ENCODE measurements around the gene RREB1. TPM values are rescaled to one million over a fixed set of nuclear protein-coding genes. Genes with fewer than 3 reads are reported as not detected.

Gene RREB1
- total and polyA plus RNA-seq, 2 experiments from 2014 or later = 8.5 to 25.5 TPM

- H3K4me3 Mint-ChIP-seq = no peak overlapping the region
- DNase-seq (ENCODE audit: low spot score) (no peak), ATAC-seq (no peak)
- TF ChIP-seq STAT1 (IDR thresholded peaks at IDR 0.05; ENCODE audit: unreplicated experiment) (no peak), EZH2 (IDR thresholded peaks at IDR 0.05; ENCODE audit: low read depth, unreplicated experiment) (no peak), CTCF (conservative IDR thresholded peaks at IDR 0.05; ENCODE audit: low read depth in 2 of 2) (no peak), ZNF114 (CRISPR knock-in tag; IDR thresholded peaks at IDR 0.05) (no peak), CREB1 (CRISPR knock-in tag; IDR thresholded peaks at IDR 0.05; ENCODE audit: low read depth) (no peak), JUNB (IDR thresholded peaks at IDR 0.05; ENCODE audit: unreplicated experiment) (no peak), POLR2AphosphoS5 (IDR thresholded peaks at IDR 0.05; ENCODE audit: low read depth) (no peak), ZNF331 (CRISPR knock-in tag; IDR thresholded peaks at IDR 0.05; ENCODE audit: low read depth) (no peak), EZH2phosphoT487 (IDR thresholded peaks at IDR 0.05; ENCODE audit: unreplicated experiment) (no peak), NANOG (IDR thresholded peaks at IDR 0.05; ENCODE audit: borderline replicate concordance) (no peak)
- H3K27ac Mint-ChIP-seq = no peak overlapping the region
- Histone ChIP-seq H3K36me3 (ENCODE audit: insufficient read depth) (no peaks in the 10 kb centered on the region), H3K27me3 (ENCODE audit: insufficient read depth) (no peaks in the 10 kb centered on the region), H2AFZ (no peak overlapping the region), H3K4me3 (no peak overlapping the region), H3K4me1 (ENCODE audit: insufficient read depth) (no peaks in the 10 kb centered on the region), H3K27ac (ENCODE audit: low read depth) (no peak overlapping the region), H3K79me2 (replicated peaks; ENCODE audit: insufficient read depth) (no peaks in the 10 kb centered on the region), H4K20me1 (replicated peaks; ENCODE audit: insufficient read depth) (no peaks in the 10 kb centered on the region), H3F3A (replicated peaks; ENCODE audit: low read depth) (no peaks in the 10 kb centered on the region), H3K4me2 (no peak overlapping the region), H3K9me2 (ENCODE audit: insufficient read depth) (no peaks in the 10 kb centered on the region)
- no peaks in the 10 kb centered on the region; the same call in 2 of the 3 replicates for H3K4me1 Mint-ChIP-seq
- H3K36me3 Mint-ChIP-seq (ENCODE audit: low read depth) = no peaks in the 10 kb centered on the region
- peaks cover 2% of the 10 kb centered on the region for H3K27me3 Mint-ChIP-seq (ENCODE audit: insufficient read depth, low read depth, poor library complexity)
- H3K9me3 Mint-ChIP-seq = no peaks in the 10 kb centered on the region
These were observed 33.8 kb upstream of the RREB1 start for GRCh38 chr6:7073821-7074525.

- DNase-seq (ENCODE audit: low spot score) (no peak), ATAC-seq (no peak)
- H3K27ac ChIP-seq (ENCODE audit: low read depth) = no peak overlapping the region
- Mint-ChIP-seq H3K4me3 (no peak overlapping the region), H3K36me3 (ENCODE audit: low read depth) (no peaks in the 10 kb centered on the region), H3K9me3 (no peaks in the 10 kb centered on the region), H3K27me3 (ENCODE audit: insufficient read depth, low read depth, poor library complexity) (no peaks in the 10 kb centered on the region), H3K27ac (no peak overlapping the region), H3K4me1 (no peaks in the 10 kb centered on the region; the same call in 2 of the 3 replicates)
- no peaks in the 10 kb centered on the region for H4K20me1 ChIP-seq (replicated peaks; ENCODE audit: insufficient read depth)
- H3K4me3 ChIP-seq = no peak overlapping the region
- no peaks in the 10 kb centered on the region for H3K9me2 ChIP-seq (ENCODE audit: insufficient read depth)
- no peak overlapping the region for H3K4me2 ChIP-seq
- H3K36me3 ChIP-seq (ENCODE audit: insufficient read depth) = no peaks in the 10 kb centered on the region
- no peaks in the 10 kb centered on the region for H3K4me1 ChIP-seq (ENCODE audit: insufficient read depth)
- no peaks in the 10 kb centered on the region for H3F3A ChIP-seq (replicated peaks; ENCODE audit: low read depth)
- H3K79me2 ChIP-seq (replicated peaks; ENCODE audit: insufficient read depth) = no peaks in the 10 kb centered on the region
- TF ChIP-seq POLR2AphosphoS5 (IDR thresholded peaks at IDR 0.05; ENCODE audit: low read depth) = no peak
- no peak for TF ChIP-seq CTCF (conservative IDR thresholded peaks at IDR 0.05; ENCODE audit: low read depth in 2 of 2)
- no peak overlapping the region for H2AFZ ChIP-seq
- no peaks in the 10 kb centered on the region for H3K27me3 ChIP-seq (ENCODE audit: insufficient read depth)
These were observed 32.9 kb upstream of the RREB1 start for GRCh38 chr6:7074870-7075269.

All from GM23338 (cell line).